ENCODE results near the gene PIP4K2B. TPM values are rescaled to one million over a fixed set of nuclear protein-coding genes. Genes with fewer than 3 reads are reported as not detected.

The PIP4K2B gene
- total and polyA plus RNA-seq, 9 of the 15 experiments (the other 6 are each of a cell fraction or from before 2014, with no cell fraction given), result 3.7 to 29.9 (median 23.0) TPM

GRCh38 chr17:38749223-38750043 lies 49.9 kb downstream of the PIP4K2B start (continued):
- TF ChIP-seq MCM2 (IDR thresholded peaks at IDR 0.05; ENCODE audit: low read depth), result no peak
- TF ChIP-seq SMAD4 (CRISPR knock-in tag; conservative IDR thresholded peaks at IDR 0.05), result peak; percentile 79
- TF ChIP-seq ZBTB5 (IDR thresholded peaks at IDR 0.05), result no peak
- no peak for TF ChIP-seq ZNF830 (CRISPR knock-in tag; IDR thresholded peaks at IDR 0.05)
- TF ChIP-seq, protein P1, sequence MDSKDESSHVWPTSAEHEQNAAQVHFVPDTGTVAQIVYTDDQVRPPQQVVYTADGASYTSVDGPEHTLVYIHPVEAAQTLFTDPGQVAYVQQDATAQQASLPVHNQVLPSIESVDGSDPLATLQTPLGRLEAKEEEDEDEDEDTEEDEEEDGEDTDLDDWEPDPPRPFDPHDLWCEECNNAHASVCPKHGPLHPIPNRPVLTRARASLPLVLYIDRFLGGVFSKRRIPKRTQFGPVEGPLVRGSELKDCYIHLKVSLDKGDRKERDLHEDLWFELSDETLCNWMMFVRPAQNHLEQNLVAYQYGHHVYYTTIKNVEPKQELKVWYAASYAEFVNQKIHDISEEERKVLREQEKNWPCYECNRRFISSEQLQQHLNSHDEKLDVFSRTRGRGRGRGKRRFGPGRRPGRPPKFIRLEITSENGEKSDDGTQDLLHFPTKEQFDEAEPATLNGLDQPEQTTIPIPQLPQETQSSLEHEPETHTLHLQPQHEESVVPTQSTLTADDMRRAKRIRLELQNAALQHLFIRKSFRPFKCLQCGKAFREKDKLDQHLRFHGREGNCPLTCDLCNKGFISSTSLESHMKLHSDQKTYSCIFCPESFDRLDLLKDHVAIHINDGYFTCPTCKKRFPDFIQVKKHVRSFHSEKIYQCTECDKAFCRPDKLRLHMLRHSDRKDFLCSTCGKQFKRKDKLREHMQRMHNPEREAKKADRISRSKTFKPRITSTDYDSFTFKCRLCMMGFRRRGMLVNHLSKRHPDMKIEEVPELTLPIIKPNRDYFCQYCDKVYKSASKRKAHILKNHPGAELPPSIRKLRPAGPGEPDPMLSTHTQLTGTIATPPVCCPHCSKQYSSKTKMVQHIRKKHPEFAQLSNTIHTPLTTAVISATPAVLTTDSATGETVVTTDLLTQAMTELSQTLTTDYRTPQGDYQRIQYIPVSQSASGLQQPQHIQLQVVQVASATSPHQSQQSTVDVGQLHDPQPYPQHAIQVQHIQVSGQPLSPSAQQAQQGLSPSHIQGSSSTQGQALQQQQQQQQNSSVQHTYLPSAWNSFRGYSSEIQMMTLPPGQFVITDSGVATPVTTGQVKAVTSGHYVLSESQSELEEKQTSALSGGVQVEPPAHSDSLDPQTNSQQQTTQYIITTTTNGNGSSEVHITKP (IDR thresholded peaks at IDR 0.05; ENCODE audit: partially characterized antibody), result peak; percentile 28
- TF ChIP-seq ID3 (CRISPR knock-in tag; IDR thresholded peaks at IDR 0.05), result no peak
- 0 out of 2 replicates have a peak, but pooled peaks have one; percentile 13 for TF ChIP-seq ID3 (tag; IDR thresholded peaks at IDR 0.05)
- no peak for TF ChIP-seq CHD4 (IDR thresholded peaks at IDR 0.05; ENCODE audit: insufficient read depth, insufficient replicate concordance, low read depth, low read length, poor library complexity, severe bottlenecking)
- no peak for TF ChIP-seq ZHX1 (conservative IDR thresholded peaks at IDR 0.05; ENCODE audit: low read length)
- TF ChIP-seq RBM14 (IDR thresholded peaks at IDR 0.05; ENCODE audit: borderline replicate concordance, insufficient read depth, low read depth, low read length), result 0 out of 2 replicates have a peak, but pooled peaks have one; percentile 13
- TF ChIP-seq ZFX (CRISPR knock-in tag; IDR thresholded peaks at IDR 0.05), result peak; percentile 40; the same call in 1 of the 2 replicates
- TF ChIP-seq ZFP30 (CRISPR knock-in tag; IDR thresholded peaks at IDR 0.05; ENCODE audit: borderline replicate concordance), result no peak
- no peak for TF ChIP-seq TCF7L2 (IDR thresholded peaks at IDR 0.05; ENCODE audit: low read depth, low read length)
- no peak for TF ChIP-seq C11orf30 (IDR thresholded peaks at IDR 0.05; ENCODE audit: low read depth)
- TF ChIP-seq CTBP1 (IDR thresholded peaks at IDR 0.05; ENCODE audit: borderline replicate concordance), result peak; percentile 36
- no peak; the same call in 1 of the 2 replicates for TF ChIP-seq ZKSCAN1 (IDR thresholded peaks at IDR 0.05; ENCODE audit: low read depth, low read length)
- 0 out of 4 replicates have a peak, but pooled peaks of 1 of the 2 experiments have one; percentile 6 for TF ChIP-seq ARNT (IDR thresholded peaks at IDR 0.05)
- no peak for TF ChIP-seq ZEB2 (IDR thresholded peaks at IDR 0.05)
- TF ChIP-seq BRD4 (IDR thresholded peaks at IDR 0.05), result no peak
